GM18517 (cell line): ENCODE measurements around the gene APPL1.

ENCODE experiments used
- ATAC-seq: cut with Tn5 transposase; IDR thresholded peaks from one replicate; pipeline ENCODE4 v1.9.1; 2021; ENCODE audit warnings: mild to moderate bottlenecking, moderate library complexity; ENCODE audit not compliant: unreplicated experiment

APPL1 gene

GRCh38 chr3:57227204-57227929 lies at the start of gene APPL1:
APPL1 (plus strand) TSS chr3:57227729; CDS start chr3:57227884, 155 bp downstream.
- ATAC-seq: peak; percentile 70

- ATAC-seq: no peak
Measured at GRCh38 chr3:57179580-57180410, 47.7 kb upstream of the APPL1 start.

GRCh38 chr3:57184526-57184925 lies 43.0 kb upstream of the APPL1 start:
- ATAC-seq: no peak

GRCh38 chr3:57192028-57192427 lies 35.5 kb upstream of the APPL1 start:
- no peak for ATAC-seq

- ATAC-seq: no peak
Measured at GRCh38 chr3:57194641-57195040, 32.9 kb upstream of the APPL1 start.

- no peak for ATAC-seq
Measured at GRCh38 chr3:57199895-57200297, 27.6 kb upstream of the APPL1 start, which contains the start of gene HESX1. HESX1 (minus strand) TSS chr3:57199978; CDS start chr3:57199918, 60 bp downstream.

GRCh38 chr3:57206423-57206822 lies 21.1 kb upstream of the APPL1 start:
- ATAC-seq: no peak

GRCh38 chr3:57221883-57222282 lies 5.6 kb upstream of the APPL1 start:
- no peak for ATAC-seq

GRCh38 chr3:57224856-57225255 lies 2.7 kb upstream of the APPL1 start:
- ATAC-seq: no peak

- no peak for ATAC-seq
Measured at GRCh38 chr3:57226176-57226575, 1.4 kb upstream of the APPL1 start.

- peak; percentile 45 for ATAC-seq
Measured at GRCh38 chr3:57227930-57228751, 612 bp downstream of the APPL1 start.

GRCh38 chr3:57230006-57230405 lies 2.5 kb downstream of the APPL1 start:
- no peak for ATAC-seq

GRCh38 chr3:57233799-57234198 lies 6.3 kb downstream of the APPL1 start:
- ATAC-seq: no peak

- ATAC-seq: no peak
Measured at GRCh38 chr3:57234613-57235575, 7.4 kb downstream of the APPL1 start.

GRCh38 chr3:57244946-57245345 lies 17.4 kb downstream of the APPL1 start:
- ATAC-seq: no peak

- no peak for ATAC-seq
Measured at GRCh38 chr3:57252404-57252803, 24.9 kb downstream of the APPL1 start.

GRCh38 chr3:57256844-57257243 lies 29.3 kb downstream of the APPL1 start:
- no peak for ATAC-seq

GRCh38 chr3:57257678-57258077 lies 30.1 kb downstream of the APPL1 start:
- no peak for ATAC-seq

GRCh38 chr3:57261119-57261518 lies 33.6 kb downstream of the APPL1 start:
- no peak for ATAC-seq

- no peak for ATAC-seq
Measured at GRCh38 chr3:57261929-57262328, 34.4 kb downstream of the APPL1 start.
